ENCODE measurements around the gene REXO2.

Gene REXO2

GRCh38 chr11:114426280-114426679 is 13.0 kb upstream of the REXO2 start:
- TF ChIP-seq, protein P1, sequence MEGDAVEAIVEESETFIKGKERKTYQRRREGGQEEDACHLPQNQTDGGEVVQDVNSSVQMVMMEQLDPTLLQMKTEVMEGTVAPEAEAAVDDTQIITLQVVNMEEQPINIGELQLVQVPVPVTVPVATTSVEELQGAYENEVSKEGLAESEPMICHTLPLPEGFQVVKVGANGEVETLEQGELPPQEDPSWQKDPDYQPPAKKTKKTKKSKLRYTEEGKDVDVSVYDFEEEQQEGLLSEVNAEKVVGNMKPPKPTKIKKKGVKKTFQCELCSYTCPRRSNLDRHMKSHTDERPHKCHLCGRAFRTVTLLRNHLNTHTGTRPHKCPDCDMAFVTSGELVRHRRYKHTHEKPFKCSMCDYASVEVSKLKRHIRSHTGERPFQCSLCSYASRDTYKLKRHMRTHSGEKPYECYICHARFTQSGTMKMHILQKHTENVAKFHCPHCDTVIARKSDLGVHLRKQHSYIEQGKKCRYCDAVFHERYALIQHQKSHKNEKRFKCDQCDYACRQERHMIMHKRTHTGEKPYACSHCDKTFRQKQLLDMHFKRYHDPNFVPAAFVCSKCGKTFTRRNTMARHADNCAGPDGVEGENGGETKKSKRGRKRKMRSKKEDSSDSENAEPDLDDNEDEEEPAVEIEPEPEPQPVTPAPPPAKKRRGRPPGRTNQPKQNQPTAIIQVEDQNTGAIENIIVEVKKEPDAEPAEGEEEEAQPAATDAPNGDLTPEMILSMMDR (IDR thresholded peaks at IDR 0.05; ENCODE audit: low read depth, low read length) = no peak
- no peak for DNase-seq (ENCODE audit: extremely low read depth, low read depth)

DNA sequence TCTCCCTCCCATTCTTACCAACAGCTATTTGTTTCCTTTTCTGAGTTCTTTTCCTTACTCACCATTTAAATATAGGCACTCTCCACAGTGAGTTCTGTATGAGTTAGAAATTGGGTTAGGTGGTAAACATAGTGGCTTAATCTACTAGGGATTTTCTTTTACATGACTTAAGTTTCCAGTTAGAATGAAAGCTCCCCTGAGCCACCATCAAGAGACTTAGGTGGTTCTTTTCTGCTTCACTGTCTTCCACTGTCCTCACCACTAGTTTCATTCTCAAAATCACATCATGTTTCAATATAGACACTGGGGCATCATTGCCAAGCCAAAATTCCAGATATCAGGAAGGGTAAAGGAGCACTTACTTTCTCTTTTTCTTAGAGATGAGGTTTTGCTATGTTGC is 9.0 kb upstream of the REXO2 start:
- DNase-seq (ENCODE audit: extremely low read depth, low read depth) = no peak
- TF ChIP-seq, protein P1 (IDR thresholded peaks at IDR 0.05; ENCODE audit: low read depth, low read length) = no peak

GRCh38 chr11:114432893-114433292 is 6.4 kb upstream of the REXO2 start:
- TF ChIP-seq, protein P1 (IDR thresholded peaks at IDR 0.05; ENCODE audit: low read depth, low read length) = no peak
- no peak for DNase-seq (ENCODE audit: extremely low read depth, low read depth)

DNA sequence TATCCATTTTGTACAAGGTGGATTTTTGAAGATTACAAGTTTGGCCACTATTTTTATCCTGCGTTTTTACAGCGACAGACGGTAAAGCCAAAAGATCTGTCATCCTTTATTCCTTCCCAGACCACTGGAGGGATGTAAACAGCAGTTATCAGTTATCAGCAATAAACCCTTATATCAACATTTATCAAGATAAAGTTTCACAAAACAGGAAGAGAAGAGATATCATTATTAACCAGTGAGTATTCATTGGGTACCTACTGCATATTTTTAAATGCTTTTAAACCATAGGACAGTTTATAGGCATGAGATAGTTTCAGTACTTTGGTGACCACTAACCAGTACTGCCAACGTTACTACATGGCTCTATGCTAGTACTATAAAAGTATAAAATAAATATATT is 5.9 kb upstream of the REXO2 start:
- TF ChIP-seq, protein P1 (IDR thresholded peaks at IDR 0.05; ENCODE audit: low read depth, low read length) = no peak
- no peak for DNase-seq (ENCODE audit: extremely low read depth, low read depth)

DNA sequence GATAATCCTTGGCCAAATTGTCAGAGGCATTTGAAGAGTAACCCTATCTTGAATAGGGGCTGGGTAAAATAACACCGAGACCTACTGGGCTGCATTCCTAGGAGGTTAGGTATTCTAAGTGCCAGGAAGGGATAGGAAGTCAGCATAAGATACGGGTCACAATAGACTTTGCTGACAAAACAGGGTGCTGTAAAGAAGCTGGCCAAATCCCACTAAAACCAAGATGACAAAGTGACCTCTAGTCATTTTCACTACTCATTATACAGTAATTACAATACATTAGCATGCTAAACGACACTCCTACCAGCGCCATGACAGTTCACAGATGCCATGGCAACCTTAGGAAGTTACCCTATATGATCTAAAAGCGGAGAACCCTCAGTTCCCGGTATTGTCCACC is 964 bp upstream of the REXO2 start:
- TF ChIP-seq, protein P1 (IDR thresholded peaks at IDR 0.05; ENCODE audit: low read depth, low read length) = no peak
- DNase-seq (ENCODE audit: extremely low read depth, low read depth) = no peak

GRCh38 chr11:114440121-114440860 is 1.0 kb downstream of the REXO2 start:
- DNase-seq (ENCODE audit: extremely low read depth, low read depth) = no peak
- TF ChIP-seq, protein P1 (IDR thresholded peaks at IDR 0.05; ENCODE audit: low read depth, low read length) = no peak

- TF ChIP-seq, protein P1 (IDR thresholded peaks at IDR 0.05; ENCODE audit: low read depth, low read length) = no peak
- no peak for DNase-seq (ENCODE audit: extremely low read depth, low read depth)
These were observed 1.9 kb downstream of the REXO2 start for GRCh38 chr11:114440971-114441763.
